K562 (cell line): ENCODE data around the gene DAPK1. TPM values are rescaled to one million over a fixed set of nuclear protein-coding genes. Genes with fewer than 3 reads are reported as not detected.
"Not testable (repeated sequence)": the region's sequence is repeated elsewhere in the genome, so short reads cannot be mapped to it uniquely, and the experiment has no call there.

ENCODE experiments used
- ATAC-seq: fragments of 200-7000 bp; cut with Tn5 transposase; 3 replicates; pipeline ENCODE4 v1.9.1; 2020; ENCODE audit warnings: moderate library complexity
- BruUV-seq: library from RNA; stranded (reverse); fragments of 400-500 nt; replicated peaks from 2 replicates; lab custom pipeline; 2021; lab: Mats Ljungman, UMichigan
- CTCF ChIA-PET: fragments of 300-600 bp; formaldehyde crosslinking; extraction: SDS; loops from one replicate; lab custom pipeline; 2021; ENCODE audit warnings: low intra/inter-chr PET ratio; lab: Yijun Ruan, JAX
- POLR2A ChIA-PET: fragments of 300-600, 350-650 bp; sonication (Branson Sonifier 250); formaldehyde crosslinking; extraction: SDS; loops from one replicate; lab custom pipeline; 2021; ENCODE audit warnings: antibody characterized with exemption, inconsistent platforms; lab: Yijun Ruan, JAX
- DNase-seq, 4 experiments: peaks; one replicate each; pipeline versions ENCODE4 v3.0.0 to v3.0.0-alpha.2; 2011 to 2018; ENCODE audit warnings: low spot score in 3 of 4, mixed read lengths in 3 of 4; ENCODE audit errors: extremely low read depth in 1 of 4
- FAIRE-seq: peaks from 2 replicates; lab custom pipeline; 2011; peaks lifted over from hg19 to GRCh38; lab: Jason Lieb, UNC
- H2AFZ ChIP-seq: 2 replicates; pipeline ENCODE4 v1.6.0; 2011; ENCODE audit warnings: low read depth, low read length, control low read depth, inconsistent platforms
- H3K27ac ChIP-seq: fragments of 200-600 bp; 3 replicates; pipeline ENCODE4 v1.8.0; 2011; ENCODE audit warnings: low read depth, mild to moderate bottlenecking, control low read depth, inconsistent platforms, low read length, moderate library complexity, mixed read lengths; ENCODE audit errors: extremely low read depth
- H3K27me3 ChIP-seq, 2 experiments: fragments of 300-600 bp in 1 of 2; 2 replicates in 1 of 2; 3 replicates in 1 of 2; pipeline versions ENCODE4 v1.6.0 to v1.8.0; 2011; ENCODE audit warnings: inconsistent platforms in 2 of 2, low read length in 2 of 2, mild to moderate bottlenecking in 1 of 2, mixed read lengths in 1 of 2, moderate library complexity in 1 of 2; ENCODE audit not compliant: control insufficient read depth in 2 of 2, insufficient read depth in 2 of 2
- H3K36me3 ChIP-seq: fragments of 300-600 bp; 3 replicates; pipeline ENCODE4 v1.8.0; 2011; ENCODE audit warnings: mild to moderate bottlenecking, low read length, inconsistent platforms; ENCODE audit not compliant: control insufficient read depth, insufficient read depth
- H3K4me1 ChIP-seq, 2 experiments: fragments of 200-600 bp in 1 of 2; replicated peaks in 1 of 2; 2 replicates in 1 of 2; 3 replicates in 1 of 2; pipeline versions ENCODE4 v1.5.1 to v1.8.0; 2011; ENCODE audit warnings: inconsistent platforms in 2 of 2, low read length in 2 of 2, mild to moderate bottlenecking in 1 of 2, mixed read lengths in 1 of 2, moderate library complexity in 1 of 2; ENCODE audit not compliant: control insufficient read depth in 2 of 2, insufficient read depth in 2 of 2
- H3K4me2 ChIP-seq: 2 replicates; pipeline ENCODE4 v1.6.1; 2011; ENCODE audit warnings: low read length, control low read depth, inconsistent platforms, mixed read lengths; ENCODE audit not compliant: insufficient read depth
- H3K4me3 ChIP-seq: fragments of 200-600 bp; sonication (generic), shearing (Covaris generic); 2 replicates; pipeline ENCODE4 v1.5.1; 2016; ENCODE audit warnings: control low read depth, inconsistent platforms
- H3K79me2 ChIP-seq: fragments of 200-600 bp; 3 replicates; pipeline ENCODE4 v1.8.0; 2011; ENCODE audit warnings: low read length, inconsistent platforms; ENCODE audit not compliant: control insufficient read depth, insufficient read depth
- H3K9ac ChIP-seq, 2 experiments: 2 replicates each; pipeline versions ENCODE4 v1.6.0 to v1.6.1; 2011; ENCODE audit warnings: low read depth in 2 of 2, low read length in 2 of 2, control low read depth in 1 of 2, inconsistent platforms in 1 of 2, mild to moderate bottlenecking in 1 of 2, mixed read lengths in 1 of 2; ENCODE audit not compliant: insufficient read depth in 1 of 2
- H3K9me1 ChIP-seq: one replicate; pipeline ENCODE4 v1.6.0; 2011; ENCODE audit warnings: inconsistent platforms, mild to moderate bottlenecking, low read length, moderate library complexity; ENCODE audit not compliant: control insufficient read depth, insufficient read depth
- H3K9me3 ChIP-seq: replicated peaks from 2 replicates; pipeline ENCODE4 v1.5.1; 2011; ENCODE audit warnings: low read depth, low read length, inconsistent platforms; ENCODE audit not compliant: control insufficient read depth, insufficient read depth
- H4K20me1 ChIP-seq: replicated peaks from 2 replicates; pipeline ENCODE4 v1.6.1; 2011; ENCODE audit warnings: low read length, inconsistent platforms, mixed read lengths; ENCODE audit not compliant: control insufficient read depth, insufficient read depth
- CGGBP1 ChIP-seq: fragments of 250-450 bp; sonication (Bioruptor Pico); IDR thresholded peaks from 2 replicates; pipeline ENCODE4 v1.9.0; 2021; ENCODE audit warnings: mild to moderate bottlenecking
- MCM7 ChIP-seq, 2 experiments: fragments of 450-650 bp; IDR thresholded peaks; 2 replicates each; pipeline ENCODE4 v1.6.1; 2016 to 2018
- PURB ChIP-seq: sonication (generic); formaldehyde crosslinking; IDR thresholded peaks from 2 replicates; pipeline ENCODE4 v1.9.0; 2021; ENCODE audit warnings: low read depth, mild to moderate bottlenecking, missing genetic modification reagents
- THAP7 ChIP-seq: fragments of 250-450 bp; sonication (Bioruptor Pico); IDR thresholded peaks from 2 replicates; pipeline ENCODE4 v1.5.0; 2021
- ZNF146 ChIP-seq: IDR thresholded peaks from one replicate; pipeline ENCODE4 v1.6.1; 2018; ENCODE audit warnings: missing compliant biosample characterization; ENCODE audit not compliant: unreplicated experiment
- ZNF165 ChIP-seq: fragments of 250-450 bp; sonication (Bioruptor Pico); IDR thresholded peaks from 2 replicates; pipeline ENCODE4 v1.4.0; 2020; ENCODE audit warnings: borderline replicate concordance
- WGBS: fragments of 100-300 bp; shearing (Covaris generic); methylation state at CpG from one replicate; pipeline ENCODE4 v1.1.6; 2016; ENCODE audit warnings: low coverage, mixed read lengths; ENCODE audit not compliant: insufficient coverage; ENCODE audit errors: missing lambda C conversion rate; 5-methylcytosine and 5-hydroxymethylcytosine counted together
- in situ Hi-C: fragments of 300-500 bp; cut with MboI; formaldehyde crosslinking; loops from 4 replicates; pipeline ENCODE4 v1.15.0; 2018; ENCODE audit warnings: inconsistent platforms, mixed read lengths
- intact Hi-C: fragments of 100-400 bp; cut with micrococcal nuclease; formaldehyde crosslinking; loops from 2 replicates; pipeline ENCODE4 v1.14.2; 2022
- polyA plus RNA-seq, 8 experiments: library from polyadenylated mRNA; depleted of rRNA in 4 of 8; stranded (reverse) in 5 of 8; unstranded in 3 of 8; fragments of >200 nt; fragmentation: Nextera tagmentation in 2 of 8; fragmentation: Illumina TruSeq in 1 of 8; extraction: Ambion mirVana in 2 of 8; extraction: Trizol in 1 of 8; gene quantifications; 2 replicates each; pipeline versions ENCODE4 v1.2.1 to v1.2.3, GENCODE V29; 2011 to 2014; ENCODE audit warnings: inconsistent platforms in 1 of 8, missing spikeins in 1 of 8
- total RNA-seq, 7 experiments: library from RNA; depleted of rRNA in 6 of 7; stranded (reverse); fragments of >200 nt in 6 of 7; fragmentation: Illumina TruSeq in 2 of 7; extraction: Trizol in 2 of 7; gene quantifications; 2 replicates each; pipeline versions ENCODE4 v1.2.1 to v1.2.3, GENCODE V29; 2011 to 2021; ENCODE audit warnings: low replicate concordance in 1 of 7

Gene DAPK1
- total and polyA plus RNA-seq, 9 of the 15 experiments (the other 6 are each of a cell fraction or from before 2014, with no cell fraction given): 1.7 to 26.4 (median 15.8) TPM

- H3K4me2 ChIP-seq, H3K27me3 ChIP-seq, H2AFZ ChIP-seq, ATAC-seq, H3K9me3 ChIP-seq, POLR2A ChIA-PET, in situ Hi-C loops, CTCF ChIA-PET, H3K9ac ChIP-seq, H3K9me1 ChIP-seq, FAIRE-seq, H3K36me3 ChIP-seq, H3K27ac ChIP-seq, DNase-seq, H3K79me2 ChIP-seq, H4K20me1 ChIP-seq, BruUV-seq, H3K4me3 ChIP-seq: not testable (repeated sequence)
- 83% methylated on average over 1 of the region's 2 CpGs for WGBS
- H3K4me1 ChIP-seq: peaks cover 8 to 13% of the 10 kb centered on the region in 2 experiments; a peak in 3 of 5 replicates
- intact Hi-C loops: loop anchor here (5.0 kb wide), 1 partner anchor 212 kb away; no protein-coding TSS in a partner anchor
- TF ChIP-seq ZNF146 (CRISPR knock-in tag): peak; percentile 44
Observed at GRCh38 chr9:87549088-87549487, 51.4 kb downstream of the DAPK1 start.

GRCh38 chr9:87549791-87550190 lies 52.1 kb downstream of the DAPK1 start:
- DNase-seq: no peak
- H3K9me1 ChIP-seq: no peaks in the 10 kb centered on the region
- peaks cover 6% of the 10 kb centered on the region; the same call in 1 of the 2 replicates for H4K20me1 ChIP-seq
- H3K27me3 ChIP-seq: no peaks in the 10 kb centered on the region
- FAIRE-seq: no peak
- ChIA-PET CTCF (no interaction called here), POLR2A (interaction anchor here (0.6 kb wide), 1 partner anchor 125 kb away, joined by 3 read pairs; no protein-coding TSS in a partner anchor)
- no peaks in the 10 kb centered on the region for H3K79me2 ChIP-seq
- in situ Hi-C loops (no loop called here), intact Hi-C loops (loop anchor here (5.0 kb wide), 2 partner anchors 32 to 212 kb away; no protein-coding TSS in a partner anchor)
- no peak overlapping the region for H3K9ac ChIP-seq
- no peak overlapping the region for H3K27ac ChIP-seq
- no peaks in the 10 kb centered on the region for H3K9me3 ChIP-seq
- TF ChIP-seq CGGBP1 (CRISPR knock-in tag): no peak
- TF ChIP-seq MCM7 (IDR thresholded peaks at IDR 0.05): no peak
- no peak for TF ChIP-seq PURB
- TF ChIP-seq ZNF165 (CRISPR knock-in tag): no peak
- no peak for TF ChIP-seq ZNF146 (CRISPR knock-in tag)
- no peak for TF ChIP-seq THAP7 (CRISPR knock-in tag)
- TF ChIP-seq, all 486 proteins: peak for 0
- no peak overlapping the region for H2AFZ ChIP-seq
- BruUV-seq: no TSS peak
- H3K4me3 ChIP-seq: no peak overlapping the region
- H3K4me2 ChIP-seq: no peak overlapping the region
- H3K36me3 ChIP-seq: no peaks in the 10 kb centered on the region
- 90% methylated on average over 7 of the region's 7 CpGs for WGBS
- ATAC-seq: no peak
- peaks cover 8 to 13% of the 10 kb centered on the region in 2 experiments; a peak in 3 of 5 replicates for H3K4me1 ChIP-seq
